H9 (cell line): Measurements from ENCODE around the gene CASQ2. TPM values are rescaled to one million over a fixed set of nuclear protein-coding genes. Genes with fewer than 3 reads are reported as not detected.

Experiments
- DNase-seq: peaks from one replicate; pipeline ENCODE4 v3.0.0-alpha.2; 2017
- H2AFZ ChIP-seq: one replicate; pipeline ENCODE4 v1.6.1; 2013; ENCODE audit warnings: mild to moderate bottlenecking, low read length, control low read depth, moderate library complexity
- H2AK5ac ChIP-seq: 2 replicates; pipeline ENCODE4 v1.6.1; 2013; ENCODE audit warnings: low read length, control low read depth, mixed read lengths; ENCODE audit not compliant: insufficient read length
- H2BK120ac ChIP-seq: one replicate; pipeline ENCODE4 v1.6.1; 2013; ENCODE audit warnings: low read depth, mild to moderate bottlenecking, low read length, control low read depth, inconsistent platforms; ENCODE audit not compliant: poor library complexity, severe bottlenecking
- H2BK12ac ChIP-seq: 2 replicates; pipeline ENCODE4 v1.6.1; 2013; ENCODE audit warnings: low read length, control low read depth, mixed read lengths, low read depth; ENCODE audit not compliant: insufficient read length
- H2BK15ac ChIP-seq: 2 replicates; pipeline ENCODE4 v1.6.1; 2013; ENCODE audit warnings: low read depth, low read length, control low read depth
- H2BK20ac ChIP-seq: one replicate; pipeline ENCODE4 v1.6.1; 2013; ENCODE audit warnings: low read depth, mild to moderate bottlenecking, low read length, control low read depth, inconsistent platforms; ENCODE audit not compliant: poor library complexity, severe bottlenecking
- H2BK5ac ChIP-seq: 2 replicates; pipeline ENCODE4 v1.6.1; 2013; ENCODE audit warnings: low read length, control low read depth, mixed read lengths; ENCODE audit not compliant: insufficient read length
- H3K14ac ChIP-seq: 2 replicates; pipeline ENCODE4 v1.6.1; 2013; ENCODE audit warnings: low read length, control low read depth; ENCODE audit not compliant: insufficient read depth
- H3K18ac ChIP-seq: 2 replicates; pipeline ENCODE4 v1.6.1; 2013; ENCODE audit warnings: low read depth, mild to moderate bottlenecking, mixed read lengths, low read length, control low read depth; ENCODE audit not compliant: insufficient read length
- H3K23ac ChIP-seq: 2 replicates; pipeline ENCODE4 v1.6.1; 2013; ENCODE audit warnings: low read length, control low read depth, mixed read lengths, low read depth; ENCODE audit not compliant: insufficient read length
- H3K23me2 ChIP-seq: 2 replicates; pipeline ENCODE4 v1.6.1; 2013; ENCODE audit warnings: low read depth, mild to moderate bottlenecking, mixed read lengths, low read length, control low read depth; ENCODE audit not compliant: insufficient read length, poor library complexity, severe bottlenecking
- H3K27ac ChIP-seq: 2 replicates; pipeline ENCODE4 v1.5.1; 2013; ENCODE audit warnings: low read length, control low read depth, mixed read lengths, low read depth; ENCODE audit not compliant: insufficient read length
- H3K27me3 ChIP-seq: 2 replicates; pipeline ENCODE4 v1.6.1; 2013; ENCODE audit warnings: low read length, control low read depth, inconsistent platforms; ENCODE audit not compliant: insufficient read depth
- H3K4ac ChIP-seq: 2 replicates; pipeline ENCODE4 v1.6.1; 2013; ENCODE audit warnings: low read depth, mild to moderate bottlenecking, control low read depth, inconsistent platforms, low read length, moderate library complexity
- H3K4me1 ChIP-seq: 2 replicates; pipeline ENCODE4 v1.6.1; 2013; ENCODE audit warnings: low read length, control low read depth, inconsistent platforms; ENCODE audit not compliant: insufficient read depth
- H3K4me2 ChIP-seq: 2 replicates; pipeline ENCODE4 v1.6.1; 2013; ENCODE audit warnings: low read length, control low read depth, mixed read lengths; ENCODE audit not compliant: insufficient read length, insufficient read depth
- H3K56ac ChIP-seq: 2 replicates; pipeline ENCODE4 v1.6.1; 2013; ENCODE audit warnings: low read depth, mild to moderate bottlenecking, mixed read lengths, low read length, control low read depth; ENCODE audit not compliant: insufficient read length
- H3K79me1 ChIP-seq: 2 replicates; pipeline ENCODE4 v1.6.1; 2013; ENCODE audit warnings: low read depth, mild to moderate bottlenecking, moderate library complexity, low read length, control low read depth, inconsistent platforms; ENCODE audit not compliant: insufficient read depth, poor library complexity, severe bottlenecking
- H3K79me2 ChIP-seq: 2 replicates; pipeline ENCODE4 v1.6.1; 2013; ENCODE audit warnings: low read length, control low read depth, inconsistent platforms; ENCODE audit not compliant: insufficient read depth
- H3K9ac ChIP-seq: 2 replicates; pipeline ENCODE4 v1.6.1; 2013; ENCODE audit warnings: low read length, control low read depth, mixed read lengths; ENCODE audit not compliant: insufficient read length; ENCODE audit errors: extremely low read depth
- H3K9me3 ChIP-seq: one replicate; pipeline ENCODE4 v1.6.1; 2013; ENCODE audit warnings: low read depth, low read length, inconsistent platforms; ENCODE audit not compliant: control insufficient read depth
- H3T11ph ChIP-seq: one replicate; pipeline ENCODE4 v1.6.1; 2013; ENCODE audit warnings: mild to moderate bottlenecking, low read length, control low read depth, inconsistent platforms
- H4K20me1 ChIP-seq: one replicate; pipeline ENCODE4 v1.6.1; 2013; ENCODE audit not compliant: control insufficient read depth, insufficient read length, insufficient read depth
- H4K5ac ChIP-seq: 2 replicates; pipeline ENCODE4 v1.6.1; 2013; ENCODE audit warnings: low read depth, mild to moderate bottlenecking, mixed read lengths, low read length, control low read depth; ENCODE audit not compliant: insufficient read length
- H4K8ac ChIP-seq: replicated peaks from 2 replicates; pipeline ENCODE4 v1.6.1; 2013; ENCODE audit warnings: low read length, control low read depth, mixed read lengths, low read depth; ENCODE audit not compliant: insufficient read length
- H4K91ac ChIP-seq: 2 replicates; pipeline ENCODE4 v1.6.1; 2013; ENCODE audit warnings: low read depth, mild to moderate bottlenecking, moderate library complexity, mixed read lengths, low read length, control low read depth; ENCODE audit not compliant: insufficient read length
- H3K27ac Mint-ChIP-seq, 3 experiments: 2 replicates in 2 of 3; 3 replicates in 1 of 3; pipeline ENCODE4 v1.8.0; 2020 to 2021; ENCODE audit warnings: mixed read lengths in 3 of 3, mild to moderate bottlenecking in 1 of 3, moderate library complexity in 1 of 3
- H3K27me3 Mint-ChIP-seq: 2 replicates; pipeline ENCODE4 v1.8.0; 2021; ENCODE audit warnings: low read depth, mild to moderate bottlenecking, moderate library complexity, mixed read lengths
- H3K36me3 Mint-ChIP-seq, 3 experiments: 2 replicates in 2 of 3; 3 replicates in 1 of 3; pipeline ENCODE4 v1.8.0; 2020 to 2021; ENCODE audit warnings: low read depth in 3 of 3, mixed read lengths in 3 of 3; ENCODE audit not compliant: insufficient read depth in 1 of 3
- H3K4me1 Mint-ChIP-seq, 2 experiments: 2 replicates each; pipeline ENCODE4 v1.8.0; 2020; ENCODE audit warnings: mixed read lengths in 2 of 2
- H3K4me3 Mint-ChIP-seq, 2 experiments: 2 replicates in 1 of 2; 3 replicates in 1 of 2; pipeline ENCODE4 v1.8.0; 2020 to 2021; ENCODE audit warnings: mild to moderate bottlenecking in 2 of 2, mixed read lengths in 2 of 2, moderate library complexity in 1 of 2
- H3K9me3 Mint-ChIP-seq, 2 experiments: 2 replicates in 1 of 2; 3 replicates in 1 of 2; pipeline ENCODE4 v1.8.0; 2020; ENCODE audit warnings: mild to moderate bottlenecking in 2 of 2, mixed read lengths in 2 of 2, moderate library complexity in 1 of 2
- WGBS: extraction: QIAGEN DNeasy Blood & Tissue Kit; methylation state at CpG from one replicate; pipeline ENCODE4 v1.1.7; 2013; ENCODE audit warnings: missing lambda C conversion rate, low lambda C conversion rate, mixed read lengths; ENCODE audit not compliant: insufficient read length; ENCODE audit errors: extremely low coverage; 5-methylcytosine and 5-hydroxymethylcytosine counted together
- total RNA-seq: library from RNA; stranded (reverse); gene quantifications from 2 replicates; pipeline ENCODE4 v1.2.1, GENCODE V29; 2021
- TF ChIP-seq, protein P1 (sequence below): fragments of 200-600 bp; sonication (generic); conservative IDR thresholded peaks from 3 replicates; pipeline ENCODE4 v1.8.0; 2021; ENCODE audit warnings: antibody characterized with exemption, mild to moderate bottlenecking

The CASQ2 gene
- total RNA-seq, 1 experiment from 2014 or later = not detected

DNA sequence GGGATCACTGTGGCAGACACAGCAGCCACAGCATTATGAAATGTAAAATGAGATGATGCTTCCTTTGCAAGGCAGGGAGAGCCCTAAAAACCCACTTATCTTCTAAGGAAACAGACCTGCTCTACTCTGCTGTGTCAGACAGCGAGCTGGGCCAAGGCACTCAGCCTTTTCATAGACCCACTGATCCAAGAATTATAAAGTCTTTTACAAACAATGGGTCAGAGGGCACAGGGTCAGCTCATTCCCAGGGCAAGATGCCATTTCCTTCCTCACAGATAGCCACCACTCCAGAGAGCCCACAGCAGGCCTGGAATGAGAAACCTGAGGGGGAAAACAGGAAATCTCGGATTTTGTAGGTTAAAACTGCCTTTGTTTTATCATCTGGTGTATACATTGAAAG lies 42.9 kb downstream of the CASQ2 start:
- no peak overlapping the region for H3K27ac Mint-ChIP-seq
- no CpG with 5 or more reads among the region's 2 CpGs for WGBS
- no peaks in the 10 kb centered on the region for H3K27me3 ChIP-seq
- no peak overlapping the region for H4K5ac ChIP-seq
- no peak overlapping the region for H2BK120ac ChIP-seq
- H2BK20ac ChIP-seq = no peak overlapping the region
- no peak overlapping the region for H3K4ac ChIP-seq
- H3K79me2 ChIP-seq = no peaks in the 10 kb centered on the region
- no peaks in the 10 kb centered on the region for H3K9me3 ChIP-seq
- no peak overlapping the region for H2BK5ac ChIP-seq
- no peak overlapping the region for H2AFZ ChIP-seq
- H3K4me1 Mint-ChIP-seq = peaks cover 8 to 9% of the 10 kb centered on the region in 2 experiments
- DNase-seq = no peak
- H3K23me2 ChIP-seq = no peaks in the 10 kb centered on the region
- H3K14ac ChIP-seq = no peak overlapping the region
- no peaks in the 10 kb centered on the region for H3K27me3 Mint-ChIP-seq
- no peak overlapping the region for H4K8ac ChIP-seq
- H2BK12ac ChIP-seq = no peak overlapping the region
- TF ChIP-seq, protein P1, sequence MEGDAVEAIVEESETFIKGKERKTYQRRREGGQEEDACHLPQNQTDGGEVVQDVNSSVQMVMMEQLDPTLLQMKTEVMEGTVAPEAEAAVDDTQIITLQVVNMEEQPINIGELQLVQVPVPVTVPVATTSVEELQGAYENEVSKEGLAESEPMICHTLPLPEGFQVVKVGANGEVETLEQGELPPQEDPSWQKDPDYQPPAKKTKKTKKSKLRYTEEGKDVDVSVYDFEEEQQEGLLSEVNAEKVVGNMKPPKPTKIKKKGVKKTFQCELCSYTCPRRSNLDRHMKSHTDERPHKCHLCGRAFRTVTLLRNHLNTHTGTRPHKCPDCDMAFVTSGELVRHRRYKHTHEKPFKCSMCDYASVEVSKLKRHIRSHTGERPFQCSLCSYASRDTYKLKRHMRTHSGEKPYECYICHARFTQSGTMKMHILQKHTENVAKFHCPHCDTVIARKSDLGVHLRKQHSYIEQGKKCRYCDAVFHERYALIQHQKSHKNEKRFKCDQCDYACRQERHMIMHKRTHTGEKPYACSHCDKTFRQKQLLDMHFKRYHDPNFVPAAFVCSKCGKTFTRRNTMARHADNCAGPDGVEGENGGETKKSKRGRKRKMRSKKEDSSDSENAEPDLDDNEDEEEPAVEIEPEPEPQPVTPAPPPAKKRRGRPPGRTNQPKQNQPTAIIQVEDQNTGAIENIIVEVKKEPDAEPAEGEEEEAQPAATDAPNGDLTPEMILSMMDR = no peak
- H4K91ac ChIP-seq = no peak overlapping the region
- no peak overlapping the region for H2AK5ac ChIP-seq
- no peak overlapping the region for H3K9ac ChIP-seq
- H3K4me2 ChIP-seq = no peak overlapping the region
- H3K4me1 ChIP-seq = no peaks in the 10 kb centered on the region
- no peak overlapping the region for H3K56ac ChIP-seq
- H3T11ph ChIP-seq = no peak overlapping the region
- H3K36me3 Mint-ChIP-seq = no peaks in the 10 kb centered on the region
- no peaks in the 10 kb centered on the region for H3K79me1 ChIP-seq
- no peaks in the 10 kb centered on the region for H3K9me3 Mint-ChIP-seq
- H4K20me1 ChIP-seq = no peaks in the 10 kb centered on the region
- H2BK15ac ChIP-seq = no peak overlapping the region
- H3K27ac ChIP-seq = no peak overlapping the region
- H3K18ac ChIP-seq = no peak overlapping the region
- H3K23ac ChIP-seq = no peak overlapping the region
- H3K4me3 Mint-ChIP-seq = no peak overlapping the region
